PC-3 (cell line): ENCODE results near the gene CD80.

Source experiments
- CTCF ChIP-seq: fragments of 300-600 bp; sonication (generic); conservative IDR thresholded peaks from 2 replicates; pipeline ENCODE4 v1.5.1; 2017; ENCODE audit warnings: antibody characterized with exemption, low read depth, mild to moderate bottlenecking, low read length
- EZH2 ChIP-seq: fragments of 300-600 bp; sonication (generic); IDR thresholded peaks from one replicate; pipeline ENCODE4 v1.6.1; 2017; ENCODE audit warnings: antibody characterized with exemption, mild to moderate bottlenecking, low read length; ENCODE audit not compliant: unreplicated experiment
- EZH2phosphoT487 ChIP-seq: fragments of 300-600 bp; sonication (generic); IDR thresholded peaks from 2 replicates; pipeline ENCODE4 v1.6.1; 2018; ENCODE audit warnings: mild to moderate bottlenecking, antibody characterized with exemption, low read length, borderline replicate concordance

- no peak for TF ChIP-seq CTCF
- no peak for TF ChIP-seq EZH2
- no peak for TF ChIP-seq EZH2phosphoT487
Measured at GRCh38 chr3:119497820-119498185, 61.6 kb downstream of the CD80 start.
